GM20431 (cell line): ENCODE results near the gene GAA.

ENCODE experiments used
- in situ Hi-C: fragments of 300-500 bp; cut with MseI, MboI; formaldehyde crosslinking; loops from one replicate; pipeline ENCODE4 v1.15.0; 2020; ENCODE audit warnings: low sequenced_read_pairs; ENCODE audit not compliant: unreplicated experiment

The GAA gene

GRCh38 chr17:80101011-80101945 lies at the start of gene GAA:
TSS of gene GAA (plus strand) at chr17:80101581. CDS start at chr17:80104587, 3,006 bp downstream.
- in situ Hi-C loops, result no loop called here

- in situ Hi-C loops, result no loop called here
These were observed 49.7 kb upstream of the GAA start for GRCh38 chr17:80051681-80052080.

- in situ Hi-C loops, result no loop called here
These were observed 48.3 kb upstream of the GAA start for GRCh38 chr17:80053102-80053501.

GRCh38 chr17:80055597-80055996 lies 45.8 kb upstream of the GAA start:
- in situ Hi-C loops, result no loop called here

GRCh38 chr17:80058311-80058955 lies 42.9 kb upstream of the GAA start:
- in situ Hi-C loops, result no loop called here

GRCh38 chr17:80060644-80061043 lies 40.7 kb upstream of the GAA start:
- in situ Hi-C loops, result no loop called here

- in situ Hi-C loops, result no loop called here
These were observed 40.0 kb upstream of the GAA start for GRCh38 chr17:80061421-80061820.

GRCh38 chr17:80063830-80064585 lies 37.4 kb upstream of the GAA start:
- in situ Hi-C loops, result no loop called here

GRCh38 chr17:80064696-80065095 lies 36.7 kb upstream of the GAA start:
- in situ Hi-C loops, result no loop called here

GRCh38 chr17:80065478-80066170 lies 35.8 kb upstream of the GAA start:
- in situ Hi-C loops, result no loop called here

GRCh38 chr17:80067393-80067986 lies 33.9 kb upstream of the GAA start:
- in situ Hi-C loops, result no loop called here

- in situ Hi-C loops, result no loop called here
These were observed 32.8 kb upstream of the GAA start for GRCh38 chr17:80068301-80069222.

GRCh38 chr17:80070375-80071115 lies 30.8 kb upstream of the GAA start:
- in situ Hi-C loops, result no loop called here

GRCh38 chr17:80071116-80071841 lies 30.1 kb upstream of the GAA start:
- in situ Hi-C loops, result no loop called here

GRCh38 chr17:80072410-80072809 lies 29.0 kb upstream of the GAA start:
- in situ Hi-C loops, result no loop called here

- in situ Hi-C loops, result no loop called here
These were observed 21.3 kb upstream of the GAA start for GRCh38 chr17:80080081-80080480.

- in situ Hi-C loops, result no loop called here
These were observed 19.8 kb upstream of the GAA start for GRCh38 chr17:80081596-80081995.
